Colonic mucosa (tissue), 4 donors: Measurements from ENCODE around the gene ASCC1. TPM values are rescaled to one million over a fixed set of nuclear protein-coding genes. Genes with fewer than 3 reads are reported as not detected.

Experiments used
- DNase-seq: peaks from one replicate; pipeline ENCODE4 v3.0.0-alpha.2; 2020
- H3K27ac ChIP-seq: fragments of 200-600 bp; one replicate; pipeline ENCODE4 v1.8.0; 2021
- H3K27me3 ChIP-seq: fragments of 200-600 bp; one replicate; pipeline ENCODE4 v1.8.0; 2021
- H3K36me3 ChIP-seq: fragments of 200-600 bp; one replicate; pipeline ENCODE4 v1.8.0; 2021
- H3K4me1 ChIP-seq: fragments of 200-600 bp; one replicate; pipeline ENCODE4 v1.8.0; 2021; ENCODE audit warnings: mild to moderate bottlenecking
- H3K4me3 ChIP-seq: fragments of 200-600 bp; one replicate; pipeline ENCODE4 v1.8.0; 2021
- H3K9ac ChIP-seq, 2 donors: one replicate each; pipeline ENCODE4 v1.7.0; 2013; ENCODE audit warnings: control low read depth in 2 of 2, low read depth in 2 of 2, low read length in 2 of 2
- H3K9me3 ChIP-seq: fragments of 200-600 bp; one replicate; pipeline ENCODE4 v1.8.0; 2021
- intact Hi-C: fragments of 100-400 bp; cut with DNase I; formaldehyde crosslinking; loops from one replicate; pipeline ENCODE4 v1.14.1; 2022
- total RNA-seq, 2 donors: library from RNA; stranded (reverse); fragmentation: NEBNext Ultra II Directional in 1 of 2; extraction: Animal tissue kit (Norgen Biotek cat#: 25700) in 1 of 2; gene quantifications; one replicate each; pipeline ENCODE4 v1.2.1, GENCODE V29; 2021
- TF ChIP-seq, protein P1 (sequence below): fragments of 200-600 bp; IDR thresholded peaks from one replicate; pipeline ENCODE4 v1.8.0; 2022; ENCODE audit warnings: antibody characterized with exemption, mild to moderate bottlenecking
- donor health status: healthy.
- donor health status: DM: no; HTN: no; CAD: no.
- donor health status: DM: no; HTN: no; CAD: no.

Gene ASCC1
- total RNA-seq: 10 to 100 TPM; 16.2 to 19.2 TPM

- H3K27ac ChIP-seq: peak within 1 kb of the TSS; percentile 97
Measured at GRCh38 chr10:72215611-72216549, at the start of gene ASCC1, which contains the start of gene ANAPC16. Gene ASCC1, minus strand, starts transcription at chr10:72216276. Its CDS starts 2,978 bp downstream, at chr10:72213298. Gene ANAPC16, plus strand, starts transcription at chr10:72216012. Its CDS starts 7,903 bp downstream, at chr10:72223915.

DNA sequence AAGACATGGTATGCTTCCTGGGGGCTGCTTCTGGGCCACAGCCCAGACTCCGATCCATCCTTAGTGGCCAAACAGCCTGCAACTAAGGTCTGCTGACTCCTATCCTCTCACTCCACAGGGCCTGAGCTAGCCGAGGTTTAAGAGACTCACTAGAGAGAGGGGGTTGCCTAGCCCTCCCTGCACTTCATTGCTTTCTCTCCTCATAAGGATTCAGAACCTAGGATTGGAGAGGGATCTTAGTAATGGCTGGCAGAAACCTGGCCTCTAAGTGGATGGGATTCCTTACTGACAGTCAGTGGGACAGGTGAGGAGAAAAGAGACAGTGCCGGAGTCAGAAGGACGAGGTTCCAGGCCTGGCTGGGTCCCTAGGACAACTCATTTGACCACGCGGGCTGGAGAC, 49.4 kb upstream of the ASCC1 start:
- peaks cover 13% of the 10 kb centered on the region for H3K4me1 ChIP-seq
- H3K9me3 ChIP-seq: no peaks in the 10 kb centered on the region
- no peak overlapping the region for H3K27ac ChIP-seq
- no peak overlapping the region for H3K4me3 ChIP-seq
- no peaks in the 10 kb centered on the region for H3K27me3 ChIP-seq
- no peak overlapping the region for H3K9ac ChIP-seq
- intact Hi-C loops: no loop called here
- DNase-seq: no peak
- TF ChIP-seq, protein P1, sequence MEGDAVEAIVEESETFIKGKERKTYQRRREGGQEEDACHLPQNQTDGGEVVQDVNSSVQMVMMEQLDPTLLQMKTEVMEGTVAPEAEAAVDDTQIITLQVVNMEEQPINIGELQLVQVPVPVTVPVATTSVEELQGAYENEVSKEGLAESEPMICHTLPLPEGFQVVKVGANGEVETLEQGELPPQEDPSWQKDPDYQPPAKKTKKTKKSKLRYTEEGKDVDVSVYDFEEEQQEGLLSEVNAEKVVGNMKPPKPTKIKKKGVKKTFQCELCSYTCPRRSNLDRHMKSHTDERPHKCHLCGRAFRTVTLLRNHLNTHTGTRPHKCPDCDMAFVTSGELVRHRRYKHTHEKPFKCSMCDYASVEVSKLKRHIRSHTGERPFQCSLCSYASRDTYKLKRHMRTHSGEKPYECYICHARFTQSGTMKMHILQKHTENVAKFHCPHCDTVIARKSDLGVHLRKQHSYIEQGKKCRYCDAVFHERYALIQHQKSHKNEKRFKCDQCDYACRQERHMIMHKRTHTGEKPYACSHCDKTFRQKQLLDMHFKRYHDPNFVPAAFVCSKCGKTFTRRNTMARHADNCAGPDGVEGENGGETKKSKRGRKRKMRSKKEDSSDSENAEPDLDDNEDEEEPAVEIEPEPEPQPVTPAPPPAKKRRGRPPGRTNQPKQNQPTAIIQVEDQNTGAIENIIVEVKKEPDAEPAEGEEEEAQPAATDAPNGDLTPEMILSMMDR: no peak
- H3K36me3 ChIP-seq: no peaks in the 10 kb centered on the region

More at GRCh38 chr10:72215611-72216549, at the start of gene ASCC1, which contains the start of gene ANAPC16:
- TF ChIP-seq, protein P1: no peak
- peak within 1 kb of the TSS; percentile 57 for H3K4me3 ChIP-seq
- no peaks in the 10 kb centered on the region for H3K9me3 ChIP-seq
- peak; percentile 94 for DNase-seq
- H3K4me1 ChIP-seq: peaks cover 7% of the 10 kb centered on the region
- peak within 1 kb of the TSS; percentile 74 to 94 for H3K9ac ChIP-seq
- intact Hi-C loops: no loop called here
- no peaks in the 10 kb centered on the region for H3K36me3 ChIP-seq
- H3K27me3 ChIP-seq: no peaks in the 10 kb centered on the region

DNA sequence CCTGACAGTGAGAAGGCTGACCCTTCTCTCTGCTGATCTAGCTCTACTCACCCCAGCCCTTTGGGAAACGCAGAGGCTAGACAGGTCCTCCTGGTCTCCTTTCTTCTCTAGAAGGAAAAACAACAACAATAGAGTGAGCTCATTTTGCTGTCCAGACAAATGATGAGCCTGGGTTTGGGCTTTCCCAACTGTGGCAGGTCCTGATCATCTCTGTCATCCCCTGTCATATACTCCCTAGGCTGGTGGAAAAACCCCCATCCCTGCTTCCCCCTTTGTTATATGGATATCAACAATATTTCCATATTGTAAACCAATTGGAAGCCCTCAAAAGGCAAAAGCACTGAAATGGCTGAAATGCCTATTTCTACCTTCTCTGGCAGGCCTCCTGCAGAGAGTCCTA, 48.5 kb upstream of the ASCC1 start:
- peaks cover 16% of the 10 kb centered on the region for H3K4me1 ChIP-seq
- no peak overlapping the region for H3K27ac ChIP-seq
- intact Hi-C loops: no loop called here

DNA sequence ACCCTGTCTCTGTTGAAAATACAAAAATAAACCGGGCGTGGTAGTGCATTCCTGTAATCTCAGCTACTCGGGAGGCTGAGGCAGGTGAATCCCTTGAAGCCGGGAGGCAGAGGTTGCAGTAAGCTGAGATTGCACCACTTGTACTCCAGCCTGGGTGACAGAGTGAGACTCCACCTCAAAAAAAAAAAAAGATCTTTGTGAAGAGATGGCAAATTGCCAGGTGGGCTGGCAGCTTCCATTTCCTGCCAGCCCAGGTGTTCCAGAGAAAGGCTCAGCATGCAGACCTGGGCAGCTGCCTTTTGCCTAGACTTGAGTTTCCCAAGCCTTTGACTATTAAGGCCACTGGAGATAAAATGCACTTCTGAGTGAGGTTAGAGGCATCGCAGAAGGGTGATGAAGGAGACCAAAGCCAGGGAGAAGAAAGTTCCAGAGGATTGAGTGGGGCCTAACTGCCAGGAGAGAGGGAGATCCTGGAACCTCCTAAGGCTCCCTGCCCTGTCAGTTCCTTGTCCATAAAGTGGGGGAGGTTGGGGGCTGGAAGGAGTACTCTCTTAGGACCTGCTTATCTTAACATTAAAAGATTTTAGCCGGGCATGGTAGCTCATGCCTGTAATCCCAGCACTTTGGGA, 47.7 kb upstream of the ASCC1 start:
- no peak overlapping the region for H3K9ac ChIP-seq
- H3K27ac ChIP-seq: peak overlapping the region; percentile 55

More for the DNA sequence above, 48.5 kb upstream of the ASCC1 start:
- DNase-seq: no peak
- H3K9ac ChIP-seq: no peak overlapping the region
- TF ChIP-seq, protein P1: no peak
- no peaks in the 10 kb centered on the region for H3K27me3 ChIP-seq
- H3K4me3 ChIP-seq: no peak overlapping the region
- H3K36me3 ChIP-seq: no peaks in the 10 kb centered on the region
- no peaks in the 10 kb centered on the region for H3K9me3 ChIP-seq

More for the DNA sequence above, 47.7 kb upstream of the ASCC1 start:
- peak; percentile 71 for DNase-seq
- H3K27me3 ChIP-seq: no peaks in the 10 kb centered on the region
- no peaks in the 10 kb centered on the region for H3K9me3 ChIP-seq
- H3K36me3 ChIP-seq: no peaks in the 10 kb centered on the region
- H3K4me1 ChIP-seq: peaks cover 16% of the 10 kb centered on the region
- TF ChIP-seq, protein P1: no peak
- intact Hi-C loops: no loop called here
- H3K4me3 ChIP-seq: no peak overlapping the region
